Chondrocyte (in vitro differentiated cells): ENCODE data around the gene TPCN1. TPM values are rescaled to one million over a fixed set of nuclear protein-coding genes. Genes with fewer than 3 reads are reported as not detected.

ENCODE experiments used
- DNase-seq: peaks from one replicate; pipeline ENCODE4 v3.0.0; 2021; ENCODE audit warnings: mixed read lengths, low spot score
- H3K27ac Mint-ChIP-seq: one replicate; pipeline ENCODE4 v1.8.0; 2021; ENCODE audit warnings: mild to moderate bottlenecking, moderate library complexity, mixed read lengths; ENCODE audit not compliant: unreplicated experiment
- H3K27me3 Mint-ChIP-seq: 2 replicates; pipeline ENCODE4 v1.8.0; 2021; ENCODE audit warnings: low read depth, mixed read lengths
- H3K36me3 Mint-ChIP-seq: 2 replicates; pipeline ENCODE4 v1.8.0; 2021; ENCODE audit warnings: low read depth, mixed read lengths
- H3K4me1 Mint-ChIP-seq: 2 replicates; pipeline ENCODE4 v1.8.0; 2021; ENCODE audit warnings: low read depth, mild to moderate bottlenecking, mixed read lengths
- H3K4me3 Mint-ChIP-seq: one replicate; pipeline ENCODE4 v1.8.0; 2021; ENCODE audit warnings: mild to moderate bottlenecking, moderate library complexity, mixed read lengths; ENCODE audit not compliant: unreplicated experiment
- H3K9me3 Mint-ChIP-seq: 2 replicates; pipeline ENCODE4 v1.8.0; 2021; ENCODE audit warnings: low read depth, mixed read lengths
- CTCF ChIP-seq: fragments of 200-600 bp; sonication (generic); IDR thresholded peaks from 2 replicates; pipeline ENCODE4 v1.5.0; 2021; ENCODE audit warnings: antibody characterized with exemption, mild to moderate bottlenecking, moderate library complexity
- total RNA-seq: library from RNA; stranded (reverse); gene quantifications from 3 replicates; pipeline ENCODE4 v1.2.1, GENCODE V29; 2021

The TPCN1 gene
- total RNA-seq, 1 donor from 2014 or later: 35.9 TPM

GRCh38 chr12:113266106-113266895 lies 45.0 kb downstream of the TPCN1 start:
- peak; percentile 90 for DNase-seq
- H3K27ac Mint-ChIP-seq: no peak overlapping the region
- H3K9me3 Mint-ChIP-seq: no peaks in the 10 kb centered on the region
- peaks cover 16% of the 10 kb centered on the region for H3K36me3 Mint-ChIP-seq
- peaks cover 12% of the 10 kb centered on the region for H3K4me1 Mint-ChIP-seq
- no peak for TF ChIP-seq CTCF
- no peak overlapping the region for H3K4me3 Mint-ChIP-seq
- no peaks in the 10 kb centered on the region for H3K27me3 Mint-ChIP-seq

- H3K27me3 Mint-ChIP-seq: no peaks in the 10 kb centered on the region
- no peak overlapping the region for H3K4me3 Mint-ChIP-seq
- peak; percentile 49 for DNase-seq
- TF ChIP-seq CTCF: no peak
- H3K4me1 Mint-ChIP-seq: peaks cover 20% of the 10 kb centered on the region
- H3K9me3 Mint-ChIP-seq: no peaks in the 10 kb centered on the region
- H3K36me3 Mint-ChIP-seq: peaks cover 16% of the 10 kb centered on the region
- H3K27ac Mint-ChIP-seq: no peak overlapping the region
These were observed 46.4 kb downstream of the TPCN1 start for GRCh38 chr12:113267621-113268020.

- Mint-ChIP-seq H3K4me1 (peaks cover 25% of the 10 kb centered on the region), H3K27me3 (no peaks in the 10 kb centered on the region), H3K36me3 (peaks cover 16% of the 10 kb centered on the region), H3K4me3 (no peak overlapping the region), H3K27ac (no peak overlapping the region), H3K9me3 (no peaks in the 10 kb centered on the region)
- no peak for TF ChIP-seq CTCF
- DNase-seq: peak; percentile 56
These were observed 46.9 kb downstream of the TPCN1 start for GRCh38 chr12:113268136-113268535.

GRCh38 chr12:113268621-113269020 lies 47.4 kb downstream of the TPCN1 start:
- DNase-seq: peak; percentile 89
- peaks cover 14% of the 10 kb centered on the region for H3K36me3 Mint-ChIP-seq
- no peak for TF ChIP-seq CTCF
- H3K27me3 Mint-ChIP-seq: no peaks in the 10 kb centered on the region
- peaks cover 29% of the 10 kb centered on the region for H3K4me1 Mint-ChIP-seq
- H3K9me3 Mint-ChIP-seq: no peaks in the 10 kb centered on the region
- H3K4me3 Mint-ChIP-seq: no peak overlapping the region
- H3K27ac Mint-ChIP-seq: no peak overlapping the region

- no peaks in the 10 kb centered on the region for H3K27me3 Mint-ChIP-seq
- H3K36me3 Mint-ChIP-seq: peaks cover 13% of the 10 kb centered on the region
- no peaks in the 10 kb centered on the region for H3K9me3 Mint-ChIP-seq
- no peak overlapping the region for H3K27ac Mint-ChIP-seq
- no peak overlapping the region for H3K4me3 Mint-ChIP-seq
- peak; percentile 72 for DNase-seq
- TF ChIP-seq CTCF: no peak
- peaks cover 29% of the 10 kb centered on the region for H3K4me1 Mint-ChIP-seq
These were observed 48.1 kb downstream of the TPCN1 start for GRCh38 chr12:113269257-113269943.
